ENCODE data around the gene MYO18A.

MYO18A gene

DNA sequence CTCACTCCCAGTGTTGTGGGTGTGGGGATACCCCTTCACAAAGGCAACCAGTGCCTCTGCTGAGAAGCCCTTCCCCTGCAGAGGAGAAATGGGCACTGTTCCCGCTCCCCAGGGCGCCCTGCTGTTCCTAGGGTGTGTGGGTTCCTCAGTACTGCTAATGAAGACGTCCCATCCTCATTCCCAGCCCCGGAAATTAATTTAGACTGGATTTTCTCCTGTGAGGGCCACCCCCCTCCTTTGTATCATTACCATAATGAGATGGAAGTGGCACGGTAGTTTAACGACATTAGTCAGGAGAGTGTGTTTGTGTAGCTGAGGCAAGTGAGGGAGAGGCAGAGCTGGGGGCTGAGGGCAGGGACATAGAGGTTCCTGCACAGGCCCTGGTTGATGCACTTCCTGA lies 84.1 kb downstream of the MYO18A start:
- TF ChIP-seq, protein P1, sequence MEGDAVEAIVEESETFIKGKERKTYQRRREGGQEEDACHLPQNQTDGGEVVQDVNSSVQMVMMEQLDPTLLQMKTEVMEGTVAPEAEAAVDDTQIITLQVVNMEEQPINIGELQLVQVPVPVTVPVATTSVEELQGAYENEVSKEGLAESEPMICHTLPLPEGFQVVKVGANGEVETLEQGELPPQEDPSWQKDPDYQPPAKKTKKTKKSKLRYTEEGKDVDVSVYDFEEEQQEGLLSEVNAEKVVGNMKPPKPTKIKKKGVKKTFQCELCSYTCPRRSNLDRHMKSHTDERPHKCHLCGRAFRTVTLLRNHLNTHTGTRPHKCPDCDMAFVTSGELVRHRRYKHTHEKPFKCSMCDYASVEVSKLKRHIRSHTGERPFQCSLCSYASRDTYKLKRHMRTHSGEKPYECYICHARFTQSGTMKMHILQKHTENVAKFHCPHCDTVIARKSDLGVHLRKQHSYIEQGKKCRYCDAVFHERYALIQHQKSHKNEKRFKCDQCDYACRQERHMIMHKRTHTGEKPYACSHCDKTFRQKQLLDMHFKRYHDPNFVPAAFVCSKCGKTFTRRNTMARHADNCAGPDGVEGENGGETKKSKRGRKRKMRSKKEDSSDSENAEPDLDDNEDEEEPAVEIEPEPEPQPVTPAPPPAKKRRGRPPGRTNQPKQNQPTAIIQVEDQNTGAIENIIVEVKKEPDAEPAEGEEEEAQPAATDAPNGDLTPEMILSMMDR (IDR thresholded peaks at IDR 0.05; ENCODE audit: low read depth, low read length) = no peak
- H3K4me3 ChIP-seq (ENCODE audit: low read depth, low read length) = no peak overlapping the region

DNA sequence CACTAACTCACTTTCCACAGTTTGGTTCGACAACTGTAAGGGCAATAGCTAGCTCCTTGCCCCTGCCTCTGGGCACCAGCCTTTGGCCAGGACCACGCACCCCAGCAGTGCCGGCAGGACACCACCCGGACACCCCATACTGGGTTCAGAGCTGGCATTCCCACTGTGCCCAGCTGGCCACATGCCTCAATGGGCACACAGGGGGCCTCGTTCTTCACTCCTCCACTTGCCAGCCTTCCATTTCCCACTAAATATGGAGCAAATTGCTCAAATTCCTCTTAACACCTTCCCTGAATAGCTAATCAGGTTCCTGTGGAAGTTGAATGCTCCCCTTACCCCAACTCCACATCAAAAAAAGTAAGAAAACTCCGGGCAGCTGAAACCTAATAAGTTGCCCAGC lies 84.8 kb downstream of the MYO18A start:
- H3K4me3 ChIP-seq (ENCODE audit: low read depth, low read length) = no peak overlapping the region
- TF ChIP-seq, protein P1 (IDR thresholded peaks at IDR 0.05; ENCODE audit: low read depth, low read length) = no peak

GRCh38 chr17:29094101-29094708 lies 86.0 kb downstream of the MYO18A start:
- no peak overlapping the region for H3K4me3 ChIP-seq (ENCODE audit: low read depth, low read length)
- TF ChIP-seq, protein P1 (IDR thresholded peaks at IDR 0.05; ENCODE audit: low read depth, low read length) = no peak

DNA sequence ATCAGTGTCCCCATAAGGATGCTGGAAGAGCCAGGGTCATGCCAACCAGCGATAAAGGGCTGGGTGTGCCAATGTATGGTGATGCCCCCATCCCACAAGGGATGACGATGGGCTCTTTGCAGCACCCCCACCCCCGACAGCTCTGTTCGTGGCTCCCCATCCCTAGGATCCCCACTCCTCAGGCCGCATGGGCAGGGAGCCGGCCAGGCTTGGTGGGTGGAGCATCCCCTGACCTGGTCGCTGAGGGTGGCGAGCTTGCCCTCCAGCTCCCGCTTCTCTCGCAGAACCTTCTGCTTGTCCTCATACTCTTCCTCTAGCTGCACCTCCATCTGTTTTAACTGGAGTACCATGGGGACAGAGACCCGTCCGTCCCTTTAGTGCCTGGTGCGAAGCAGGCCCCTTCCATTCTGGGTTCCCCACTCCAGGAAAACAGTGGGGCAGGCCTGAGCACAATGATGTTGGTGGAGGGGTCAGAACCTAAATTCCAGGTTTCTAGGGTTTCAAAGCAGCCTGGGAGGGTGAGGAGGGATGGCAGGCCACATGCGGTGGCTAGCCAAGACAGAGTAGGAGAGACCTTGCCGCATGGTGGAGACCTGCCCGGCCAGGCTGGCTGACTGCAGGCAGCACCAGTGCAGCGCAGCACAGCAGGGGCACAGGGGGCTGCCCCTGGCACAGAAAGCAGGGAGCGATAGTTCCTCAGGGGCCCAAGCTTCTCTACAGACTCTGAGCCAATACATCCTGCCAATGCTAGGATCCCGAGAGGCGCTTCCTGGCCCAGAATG lies 86.9 kb downstream of the MYO18A start:
- H3K4me3 ChIP-seq (ENCODE audit: low read depth, low read length) = no peak overlapping the region
- TF ChIP-seq, protein P1 (IDR thresholded peaks at IDR 0.05; ENCODE audit: low read depth, low read length) = no peak

DNA sequence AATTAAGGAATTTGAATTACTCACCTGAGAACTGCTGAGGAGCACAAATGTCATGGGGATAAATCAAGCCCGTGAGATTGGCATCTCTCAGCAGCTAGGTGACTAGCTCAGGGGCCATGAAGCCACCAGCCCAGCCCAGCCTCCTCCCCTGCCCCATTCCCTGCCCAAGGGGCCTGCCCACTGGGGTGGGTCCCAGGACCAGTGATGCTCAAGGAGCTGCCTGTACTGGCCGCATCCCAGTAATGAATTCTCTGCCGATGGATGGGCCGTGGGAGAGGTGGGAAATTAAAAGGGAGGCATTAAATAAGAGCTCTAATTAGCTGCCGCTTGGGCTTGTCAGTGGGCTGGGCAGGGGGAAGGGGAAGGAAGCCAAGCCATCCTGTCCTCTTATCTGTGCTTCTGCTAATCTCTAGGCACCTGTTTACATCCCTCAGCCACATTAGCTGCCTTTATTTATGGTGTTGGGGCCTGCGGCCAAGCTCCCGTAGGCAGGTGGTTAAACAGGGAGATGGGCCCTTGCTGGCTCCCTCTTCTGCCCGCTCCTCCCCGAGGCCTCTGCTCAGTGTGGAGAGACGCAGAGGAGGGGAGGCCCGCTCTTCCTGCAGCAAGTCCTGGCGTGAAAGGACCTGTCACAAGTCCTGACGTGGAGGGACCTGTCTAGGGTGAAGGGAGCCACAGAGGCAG lies 88.5 kb downstream of the MYO18A start:
- no peak overlapping the region for H3K4me3 ChIP-seq (ENCODE audit: low read depth, low read length)
- TF ChIP-seq, protein P1 (IDR thresholded peaks at IDR 0.05; ENCODE audit: low read depth, low read length) = no peak

DNA sequence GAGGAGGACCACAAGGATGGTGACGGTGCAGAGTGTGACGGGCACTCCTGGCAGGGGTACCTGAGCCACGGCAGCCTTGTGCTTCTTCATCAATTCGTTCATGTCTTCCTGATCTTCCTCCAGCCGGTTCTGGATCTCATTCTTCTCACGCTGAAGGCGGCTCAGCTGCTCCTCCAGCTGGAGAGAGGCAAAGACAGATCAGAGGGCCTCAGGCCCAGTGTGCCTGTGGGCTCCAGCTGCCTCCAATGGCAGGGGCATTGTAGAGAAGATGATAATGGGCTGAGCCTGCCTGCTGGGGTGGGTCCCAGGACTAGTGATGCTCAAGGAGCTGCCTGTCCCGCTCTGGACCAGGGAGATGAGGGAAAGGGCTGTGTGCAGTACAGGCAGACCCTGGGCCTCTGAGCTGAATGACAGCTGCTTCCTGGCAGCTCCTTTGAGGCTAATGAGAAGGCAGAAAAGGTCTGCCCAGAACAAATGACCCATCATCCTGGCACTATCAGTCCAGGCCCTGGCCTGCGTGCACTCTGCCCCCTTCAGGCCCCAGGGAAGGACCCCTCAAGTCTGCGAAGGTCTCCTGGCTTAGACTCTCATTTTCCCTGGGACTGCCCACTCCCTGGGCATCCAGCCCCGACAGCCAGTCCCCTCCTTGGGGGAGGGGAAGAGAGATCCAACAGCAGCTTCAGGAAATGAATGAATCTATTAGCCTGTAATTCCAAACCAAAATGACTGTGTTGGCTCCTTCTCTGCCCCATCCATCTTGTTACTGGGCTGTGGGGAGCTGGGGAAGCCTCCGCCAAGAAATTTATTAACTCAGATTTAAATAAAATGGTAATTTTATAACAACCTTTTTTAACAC lies 89.2 kb downstream of the MYO18A start:
- H3K4me3 ChIP-seq (ENCODE audit: low read depth, low read length) = no peak overlapping the region
- TF ChIP-seq, protein P1 (IDR thresholded peaks at IDR 0.05; ENCODE audit: low read depth, low read length) = no peak
